WTC11 (cell line): ENCODE measurements around the gene PSMD8. TPM values are rescaled to one million over a fixed set of nuclear protein-coding genes. Genes with fewer than 3 reads are reported as not detected.

Experiments used
- ATAC-seq: fragments of 200-7000 bp; cut with Tn5 transposase; 2 replicates; pipeline ENCODE4 v1.10.0; 2021; ENCODE audit warnings: mild to moderate bottlenecking, moderate library complexity
- CTCF ChIA-PET: fragments of 300-600 bp; sonication (Branson Sonifier 250); formaldehyde crosslinking; loops from one replicate; lab custom pipeline; 2021; ENCODE audit warnings: antibody characterized with exemption; lab: Charles Lee
- POLR2A ChIA-PET: fragments of 350-600 bp; sonication (Branson Sonifier 250); formaldehyde crosslinking; loops from one replicate; lab custom pipeline; 2021; ENCODE audit warnings: antibody characterized with exemption; lab: Charles Lee
- DNase-seq: peaks from one replicate; pipeline ENCODE4 v3.0.0; 2021; ENCODE audit warnings: low spot score
- H3K27ac Mint-ChIP-seq: 2 replicates; pipeline ENCODE4 v1.8.0; 2021; ENCODE audit warnings: mixed read lengths
- H3K27me3 Mint-ChIP-seq: 2 replicates; pipeline ENCODE4 v1.8.0; 2021; ENCODE audit warnings: low read depth, mild to moderate bottlenecking, moderate library complexity, mixed read lengths
- H3K36me3 Mint-ChIP-seq: 2 replicates; pipeline ENCODE4 v1.8.0; 2021; ENCODE audit warnings: mixed read lengths
- H3K4me1 Mint-ChIP-seq: 2 replicates; pipeline ENCODE4 v1.8.0; 2022; ENCODE audit warnings: mixed read lengths
- H3K4me3 Mint-ChIP-seq: 2 replicates; pipeline ENCODE4 v1.8.0; 2021; ENCODE audit warnings: mild to moderate bottlenecking, moderate library complexity, mixed read lengths
- H3K9me3 Mint-ChIP-seq: 2 replicates; pipeline ENCODE4 v1.8.0; 2021; ENCODE audit warnings: mixed read lengths
- ATF1 ChIP-seq: sonication (generic); formaldehyde crosslinking; IDR thresholded peaks from 2 replicates; pipeline ENCODE4 v1.8.1; 2023; ENCODE audit warnings: mild to moderate bottlenecking, moderate library complexity, missing genetic modification reagents
- ELF4 ChIP-seq: sonication (generic); formaldehyde crosslinking; IDR thresholded peaks from 2 replicates; pipeline ENCODE4 v1.8.1; 2022; ENCODE audit warnings: low read depth, mild to moderate bottlenecking, moderate library complexity, missing genetic modification reagents
- ESRRA ChIP-seq: sonication (generic); formaldehyde crosslinking; IDR thresholded peaks from 2 replicates; pipeline ENCODE4 v1.8.1; 2022; ENCODE audit warnings: mild to moderate bottlenecking, missing genetic modification reagents, borderline replicate concordance
- FOXK1 ChIP-seq: sonication (generic); formaldehyde crosslinking; IDR thresholded peaks from 2 replicates; pipeline ENCODE4 v1.8.0; 2022; ENCODE audit warnings: mild to moderate bottlenecking, moderate library complexity, missing genetic modification reagents
- NFATC4 ChIP-seq: fragments of 250-450 bp; sonication (Bioruptor Pico); IDR thresholded peaks from 2 replicates; pipeline ENCODE4 v1.9.0; 2021; ENCODE audit warnings: mild to moderate bottlenecking
- NFE2L1 ChIP-seq: sonication (generic); formaldehyde crosslinking; IDR thresholded peaks from 2 replicates; pipeline ENCODE4 v1.8.1; 2023; ENCODE audit warnings: missing genetic modification reagents
- OVOL2 ChIP-seq: fragments of 250-450 bp; sonication (Bioruptor Pico); IDR thresholded peaks from 2 replicates; pipeline ENCODE4 v1.9.0; 2021; ENCODE audit warnings: mild to moderate bottlenecking, borderline replicate concordance
- PRRX2 ChIP-seq: fragments of 250-450 bp; sonication (Bioruptor Pico); IDR thresholded peaks from 2 replicates; pipeline ENCODE4 v1.8.0; 2021; ENCODE audit warnings: mild to moderate bottlenecking
- ZNF219 ChIP-seq: sonication (generic); formaldehyde crosslinking; IDR thresholded peaks from 2 replicates; pipeline ENCODE4 v1.8.0; 2023; ENCODE audit warnings: missing genetic modification reagents, mild to moderate bottlenecking, borderline replicate concordance
- ZNF232 ChIP-seq: sonication (generic); formaldehyde crosslinking; IDR thresholded peaks from 2 replicates; pipeline ENCODE4 v1.8.0; 2022; ENCODE audit warnings: mild to moderate bottlenecking, missing genetic modification reagents
- ZNF263 ChIP-seq: sonication (generic); formaldehyde crosslinking; IDR thresholded peaks from 2 replicates; pipeline ENCODE4 v1.8.1; 2022; ENCODE audit warnings: low read depth, mild to moderate bottlenecking, moderate library complexity, missing genetic modification reagents
- ZNF317 ChIP-seq: sonication (generic); formaldehyde crosslinking; IDR thresholded peaks from 2 replicates; pipeline ENCODE4 v1.8.1; 2023; ENCODE audit warnings: low read depth, mild to moderate bottlenecking, moderate library complexity, missing genetic modification reagents, borderline replicate concordance
- total RNA-seq: library from RNA; stranded (reverse); gene quantifications from 3 replicates; pipeline ENCODE4 v1.2.3, GENCODE V29; 2021
- TF ChIP-seq, protein P1 (sequence below): sonication (generic); formaldehyde crosslinking; IDR thresholded peaks from 2 replicates; pipeline ENCODE4 v1.8.1; 2022; ENCODE audit warnings: mild to moderate bottlenecking, moderate library complexity, missing genetic modification reagents
- TF ChIP-seq, protein P2 (sequence below): fragments of 250-450 bp; sonication (Bioruptor Pico); IDR thresholded peaks from 2 replicates; pipeline ENCODE4 v1.9.0; 2021; ENCODE audit warnings: moderate library complexity, mild to moderate bottlenecking, inconsistent platforms, borderline replicate concordance
- TF ChIP-seq, protein P3 (sequence below): fragments of 250-450 bp; sonication (Bioruptor Pico); IDR thresholded peaks from 2 replicates; pipeline ENCODE4 v2.1.2; 2022; ENCODE audit warnings: mild to moderate bottlenecking, moderate library complexity
- TF ChIP-seq, protein P4 (sequence below): sonication (generic); formaldehyde crosslinking; IDR thresholded peaks from 2 replicates; pipeline ENCODE4 v1.8.0; 2022; ENCODE audit warnings: mild to moderate bottlenecking, missing genetic modification reagents
- TF ChIP-seq, protein P5 (sequence below): sonication (generic); formaldehyde crosslinking; IDR thresholded peaks from 2 replicates; pipeline ENCODE4 v1.8.0; 2023; ENCODE audit warnings: missing genetic modification reagents
- TF ChIP-seq, protein P6 (sequence below): sonication (generic); formaldehyde crosslinking; IDR thresholded peaks from 2 replicates; pipeline ENCODE4 v1.8.1; 2023; ENCODE audit warnings: mild to moderate bottlenecking, missing genetic modification reagents, borderline replicate concordance
- TF ChIP-seq, protein P7 (sequence below): sonication (generic); formaldehyde crosslinking; IDR thresholded peaks from 2 replicates; pipeline ENCODE4 v1.8.0; 2022; ENCODE audit warnings: missing genetic modification reagents
- TF ChIP-seq, protein P8 (sequence below): sonication (generic); formaldehyde crosslinking; conservative IDR thresholded peaks from 2 replicates; pipeline ENCODE4 v1.8.1; 2022; ENCODE audit warnings: mild to moderate bottlenecking, missing genetic modification reagents

Gene PSMD8
- total RNA-seq, 1 experiment from 2014 or later = 167 TPM

DNA sequence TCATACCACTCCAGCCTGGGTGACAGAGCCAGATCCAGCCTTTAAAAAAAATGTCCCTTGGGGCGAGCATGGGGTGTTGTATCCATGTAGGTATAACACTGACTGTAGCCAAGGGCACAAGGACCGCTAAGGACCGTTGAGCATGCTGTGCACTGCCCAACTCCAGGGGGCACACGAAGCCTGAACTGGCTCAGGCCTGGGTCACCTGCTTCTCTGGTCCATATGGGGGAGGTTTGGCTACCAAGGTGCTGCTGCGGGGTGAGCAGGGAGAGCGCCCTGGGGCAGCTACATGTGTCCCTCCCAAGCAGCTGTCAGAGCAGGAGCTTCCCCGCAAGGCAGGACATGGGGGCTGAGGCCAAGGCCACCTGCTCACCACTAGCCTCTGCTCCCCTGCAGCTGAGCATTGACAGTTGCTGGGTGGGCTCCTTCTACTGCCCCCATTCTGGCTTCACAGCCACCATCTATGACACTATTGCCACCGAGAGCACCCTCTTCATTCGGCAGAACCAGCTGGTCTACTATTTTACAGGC, 22.4 kb upstream of the PSMD8 start (continued):
- TF ChIP-seq ESRRA (CRISPR knock-in tag) = no peak
- TF ChIP-seq, protein P1, sequence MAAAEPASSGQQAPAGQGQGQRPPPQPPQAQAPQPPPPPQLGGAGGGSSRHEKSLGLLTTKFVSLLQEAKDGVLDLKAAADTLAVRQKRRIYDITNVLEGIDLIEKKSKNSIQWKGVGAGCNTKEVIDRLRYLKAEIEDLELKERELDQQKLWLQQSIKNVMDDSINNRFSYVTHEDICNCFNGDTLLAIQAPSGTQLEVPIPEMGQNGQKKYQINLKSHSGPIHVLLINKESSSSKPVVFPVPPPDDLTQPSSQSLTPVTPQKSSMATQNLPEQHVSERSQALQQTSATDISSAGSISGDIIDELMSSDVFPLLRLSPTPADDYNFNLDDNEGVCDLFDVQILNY (CRISPR knock-in tag) = no peak

DNA sequence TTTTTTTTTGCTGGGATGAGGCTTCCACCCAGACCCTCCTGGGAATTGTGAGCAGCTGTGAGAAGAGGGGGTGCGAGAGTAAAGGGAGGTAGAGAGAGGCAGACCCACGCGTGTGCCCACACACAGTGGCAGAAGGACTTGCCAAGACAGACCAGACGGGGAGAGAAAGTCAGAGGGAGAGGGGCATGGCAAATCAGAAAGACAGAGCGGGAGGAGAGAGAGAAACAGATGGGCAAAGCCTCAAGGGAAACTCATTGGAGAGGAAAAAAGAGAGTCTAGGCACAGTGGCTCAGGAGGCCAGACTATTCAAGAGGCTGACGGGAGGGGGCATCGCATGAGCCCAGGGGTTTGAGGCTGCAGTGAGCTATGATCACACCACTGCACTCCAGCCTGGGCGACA, 21.8 kb upstream of the PSMD8 start:
- no peaks in the 10 kb centered on the region for H3K9me3 Mint-ChIP-seq
- ATAC-seq = no peak
- CTCF ChIA-PET = interaction anchor here (0.8 to 1.5 kb wide), 4 partner anchors 17 to 109 kb away, joined by 3 to 4 read pairs (median 3); partner anchors contain the start of genes CATSPERG, KCNK6 and PSMD8
- TF ChIP-seq NFE2L1 (no peak), ZNF263 (no peak), ZNF232 (CRISPR knock-in tag) (no peak), ZNF219 (CRISPR knock-in tag) (no peak), OVOL2 (no peak), FOXK1 (CRISPR knock-in tag) (no peak), ATF1 (CRISPR knock-in tag) (no peak), ZNF317 (no peak), PRRX2 (CRISPR knock-in tag) (no peak), ELF4 (CRISPR knock-in tag) (no peak), NFATC4 (no peak)
- TF ChIP-seq, protein P2, sequence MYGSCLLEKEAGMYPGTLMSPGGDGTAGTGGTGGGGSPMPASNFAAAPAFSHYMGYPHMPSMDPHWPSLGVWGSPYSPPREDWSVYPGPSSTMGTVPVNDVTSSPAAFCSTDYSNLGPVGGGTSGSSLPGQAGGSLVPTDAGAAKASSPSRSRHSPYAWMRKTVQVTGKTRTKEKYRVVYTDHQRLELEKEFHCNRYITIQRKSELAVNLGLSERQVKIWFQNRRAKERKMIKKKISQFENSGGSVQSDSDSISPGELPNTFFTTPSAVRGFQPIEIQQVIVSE (CRISPR knock-in tag) = no peak
- TF ChIP-seq, protein P3, sequence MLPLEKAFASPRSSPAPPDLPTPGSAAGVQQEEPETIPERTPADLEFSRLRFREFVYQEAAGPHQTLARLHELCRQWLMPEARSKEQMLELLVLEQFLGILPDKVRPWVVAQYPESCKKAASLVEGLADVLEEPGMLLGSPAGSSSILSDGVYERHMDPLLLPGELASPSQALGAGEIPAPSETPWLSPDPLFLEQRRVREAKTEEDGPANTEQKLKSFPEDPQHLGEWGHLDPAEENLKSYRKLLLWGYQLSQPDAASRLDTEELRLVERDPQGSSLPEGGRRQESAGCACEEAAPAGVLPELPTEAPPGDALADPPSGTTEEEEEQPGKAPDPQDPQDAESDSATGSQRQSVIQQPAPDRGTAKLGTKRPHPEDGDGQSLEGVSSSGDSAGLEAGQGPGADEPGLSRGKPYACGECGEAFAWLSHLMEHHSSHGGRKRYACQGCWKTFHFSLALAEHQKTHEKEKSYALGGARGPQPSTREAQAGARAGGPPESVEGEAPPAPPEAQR (CRISPR knock-in tag) = no peak
- TF ChIP-seq, protein P4, sequence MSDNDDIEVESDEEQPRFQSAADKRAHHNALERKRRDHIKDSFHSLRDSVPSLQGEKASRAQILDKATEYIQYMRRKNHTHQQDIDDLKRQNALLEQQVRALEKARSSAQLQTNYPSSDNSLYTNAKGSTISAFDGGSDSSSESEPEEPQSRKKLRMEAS (CRISPR knock-in tag) = no peak
- TF ChIP-seq, protein P5, sequence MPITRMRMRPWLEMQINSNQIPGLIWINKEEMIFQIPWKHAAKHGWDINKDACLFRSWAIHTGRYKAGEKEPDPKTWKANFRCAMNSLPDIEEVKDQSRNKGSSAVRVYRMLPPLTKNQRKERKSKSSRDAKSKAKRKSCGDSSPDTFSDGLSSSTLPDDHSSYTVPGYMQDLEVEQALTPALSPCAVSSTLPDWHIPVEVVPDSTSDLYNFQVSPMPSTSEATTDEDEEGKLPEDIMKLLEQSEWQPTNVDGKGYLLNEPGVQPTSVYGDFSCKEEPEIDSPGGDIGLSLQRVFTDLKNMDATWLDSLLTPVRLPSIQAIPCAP (CRISPR knock-in tag) = no peak
- TF ChIP-seq, protein P6, sequence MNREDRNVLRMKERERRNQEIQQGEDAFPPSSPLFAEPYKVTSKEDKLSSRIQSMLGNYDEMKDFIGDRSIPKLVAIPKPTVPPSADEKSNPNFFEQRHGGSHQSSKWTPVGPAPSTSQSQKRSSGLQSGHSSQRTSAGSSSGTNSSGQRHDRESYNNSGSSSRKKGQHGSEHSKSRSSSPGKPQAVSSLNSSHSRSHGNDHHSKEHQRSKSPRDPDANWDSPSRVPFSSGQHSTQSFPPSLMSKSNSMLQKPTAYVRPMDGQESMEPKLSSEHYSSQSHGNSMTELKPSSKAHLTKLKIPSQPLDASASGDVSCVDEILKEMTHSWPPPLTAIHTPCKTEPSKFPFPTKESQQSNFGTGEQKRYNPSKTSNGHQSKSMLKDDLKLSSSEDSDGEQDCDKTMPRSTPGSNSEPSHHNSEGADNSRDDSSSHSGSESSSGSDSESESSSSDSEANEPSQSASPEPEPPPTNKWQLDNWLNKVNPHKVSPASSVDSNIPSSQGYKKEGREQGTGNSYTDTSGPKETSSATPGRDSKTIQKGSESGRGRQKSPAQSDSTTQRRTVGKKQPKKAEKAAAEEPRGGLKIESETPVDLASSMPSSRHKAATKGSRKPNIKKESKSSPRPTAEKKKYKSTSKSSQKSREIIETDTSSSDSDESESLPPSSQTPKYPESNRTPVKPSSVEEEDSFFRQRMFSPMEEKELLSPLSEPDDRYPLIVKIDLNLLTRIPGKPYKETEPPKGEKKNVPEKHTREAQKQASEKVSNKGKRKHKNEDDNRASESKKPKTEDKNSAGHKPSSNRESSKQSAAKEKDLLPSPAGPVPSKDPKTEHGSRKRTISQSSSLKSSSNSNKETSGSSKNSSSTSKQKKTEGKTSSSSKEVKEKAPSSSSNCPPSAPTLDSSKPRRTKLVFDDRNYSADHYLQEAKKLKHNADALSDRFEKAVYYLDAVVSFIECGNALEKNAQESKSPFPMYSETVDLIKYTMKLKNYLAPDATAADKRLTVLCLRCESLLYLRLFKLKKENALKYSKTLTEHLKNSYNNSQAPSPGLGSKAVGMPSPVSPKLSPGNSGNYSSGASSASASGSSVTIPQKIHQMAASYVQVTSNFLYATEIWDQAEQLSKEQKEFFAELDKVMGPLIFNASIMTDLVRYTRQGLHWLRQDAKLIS (CRISPR knock-in tag) = no peak
- TF ChIP-seq, protein P7, sequence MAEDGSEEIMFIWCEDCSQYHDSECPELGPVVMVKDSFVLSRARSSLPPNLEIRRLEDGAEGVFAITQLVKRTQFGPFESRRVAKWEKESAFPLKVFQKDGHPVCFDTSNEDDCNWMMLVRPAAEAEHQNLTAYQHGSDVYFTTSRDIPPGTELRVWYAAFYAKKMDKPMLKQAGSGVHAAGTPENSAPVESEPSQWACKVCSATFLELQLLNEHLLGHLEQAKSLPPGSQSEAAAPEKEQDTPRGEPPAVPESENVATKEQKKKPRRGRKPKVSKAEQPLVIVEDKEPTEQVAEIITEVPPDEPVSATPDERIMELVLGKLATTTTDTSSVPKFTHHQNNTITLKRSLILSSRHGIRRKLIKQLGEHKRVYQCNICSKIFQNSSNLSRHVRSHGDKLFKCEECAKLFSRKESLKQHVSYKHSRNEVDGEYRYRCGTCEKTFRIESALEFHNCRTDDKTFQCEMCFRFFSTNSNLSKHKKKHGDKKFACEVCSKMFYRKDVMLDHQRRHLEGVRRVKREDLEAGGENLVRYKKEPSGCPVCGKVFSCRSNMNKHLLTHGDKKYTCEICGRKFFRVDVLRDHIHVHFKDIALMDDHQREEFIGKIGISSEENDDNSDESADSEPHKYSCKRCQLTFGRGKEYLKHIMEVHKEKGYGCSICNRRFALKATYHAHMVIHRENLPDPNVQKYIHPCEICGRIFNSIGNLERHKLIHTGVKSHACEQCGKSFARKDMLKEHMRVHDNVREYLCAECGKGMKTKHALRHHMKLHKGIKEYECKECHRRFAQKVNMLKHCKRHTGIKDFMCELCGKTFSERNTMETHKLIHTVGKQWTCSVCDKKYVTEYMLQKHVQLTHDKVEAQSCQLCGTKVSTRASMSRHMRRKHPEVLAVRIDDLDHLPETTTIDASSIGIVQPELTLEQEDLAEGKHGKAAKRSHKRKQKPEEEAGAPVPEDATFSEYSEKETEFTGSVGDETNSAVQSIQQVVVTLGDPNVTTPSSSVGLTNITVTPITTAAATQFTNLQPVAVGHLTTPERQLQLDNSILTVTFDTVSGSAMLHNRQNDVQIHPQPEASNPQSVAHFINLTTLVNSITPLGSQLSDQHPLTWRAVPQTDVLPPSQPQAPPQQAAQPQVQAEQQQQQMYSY = no peak
- TF ChIP-seq, protein P8, sequence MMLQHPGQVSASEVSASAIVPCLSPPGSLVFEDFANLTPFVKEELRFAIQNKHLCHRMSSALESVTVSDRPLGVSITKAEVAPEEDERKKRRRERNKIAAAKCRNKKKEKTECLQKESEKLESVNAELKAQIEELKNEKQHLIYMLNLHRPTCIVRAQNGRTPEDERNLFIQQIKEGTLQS (CRISPR knock-in tag) = no peak
- TF ChIP-seq, all 79 proteins: peak for 0
- Mint-ChIP-seq H3K36me3 (no peaks in the 10 kb centered on the region), H3K4me3 (no peak overlapping the region), H3K27ac (peak overlapping the region; percentile 24; the same call in 1 of the 2 replicates), H3K27me3 (peaks cover 30% of the 10 kb centered on the region), H3K4me1 (no peaks in the 10 kb centered on the region)
- POLR2A ChIA-PET = no interaction called here
- DNase-seq = no peak
